H1 (cell line): ENCODE results near the gene GRIK2. TPM values are rescaled to one million over a fixed set of nuclear protein-coding genes. Genes with fewer than 3 reads are reported as not detected.

Source experiments
- ASH2L ChIP-seq: fragments of 200-600, 300-600 bp; sonication (generic); IDR thresholded peaks from one replicate; pipeline ENCODE4 v1.7.1; 2017; ENCODE audit warnings: low read length
- CHD7 ChIP-seq: fragments of 300-600 bp; sonication (generic); IDR thresholded peaks from 2 replicates; pipeline ENCODE4 v1.7.1; 2012; ENCODE audit warnings: low read length, moderate library complexity, mild to moderate bottlenecking, inconsistent platforms; ENCODE audit not compliant: insufficient replicate concordance
- KDM1A ChIP-seq: fragments of 200-600, 300-600 bp; sonication (generic); IDR thresholded peaks from 2 replicates; pipeline ENCODE4 v1.7.1; 2016; ENCODE audit warnings: mild to moderate bottlenecking, low read length, borderline replicate concordance
- MAX ChIP-seq: IDR thresholded peaks from 2 replicates; pipeline ENCODE4 v1.6.1; 2012; ENCODE audit warnings: inconsistent platforms
- RBBP5 ChIP-seq: IDR thresholded peaks from 2 replicates; pipeline ENCODE4 v1.7.1; 2012; ENCODE audit warnings: low read depth, mild to moderate bottlenecking, inconsistent platforms, low read length, moderate library complexity, borderline replicate concordance
- SUZ12 ChIP-seq: fragments of 200-600 bp; sonication (generic); IDR thresholded peaks from 2 replicates; pipeline ENCODE4 v1.6.1; 2012; ENCODE audit warnings: mild to moderate bottlenecking, inconsistent platforms, low read length, moderate library complexity, mixed read lengths
- TAF7 ChIP-seq: optimal IDR thresholded peaks from 2 replicates; pipeline ENCODE3; 2011; ENCODE audit warnings: low read depth, mild to moderate bottlenecking, inconsistent platforms, low read length, moderate library complexity, borderline replicate concordance
- TEAD4 ChIP-seq: IDR thresholded peaks from 2 replicates; pipeline ENCODE4 v1.6.1; 2012; ENCODE audit warnings: low read depth, low read length, inconsistent platforms, mixed read lengths
- polyA plus RNA-seq, 7 experiments: library from polyadenylated mRNA; depleted of rRNA in 3 of 7; stranded (reverse) in 5 of 7; unstranded in 2 of 7; fragments of >200 nt in 5 of 7; fragments of 200-250 nt in 2 of 7; gene quantifications; 1 replicate in 5 of 7; 2 replicates in 1 of 7; 4 replicates in 1 of 7; pipeline versions ENCODE4 v1.2.1 to v1.2.3, GENCODE V29; 2011 to 2013; ENCODE audit warnings: missing spikeins in 2 of 7, mixed read lengths in 2 of 7
- total RNA-seq: library from RNA; stranded (reverse); fragmentation: NEBNext Ultra II Directional; extraction: Animal tissue kit (Norgen Biotek cat#: 25700); gene quantifications from 2 replicates; pipeline ENCODE4 v1.2.1, GENCODE V29; 2021
- TF ChIP-seq, protein P1 (sequence below): IDR thresholded peaks from 2 replicates; pipeline ENCODE4 v1.6.1; 2011; ENCODE audit warnings: low read length, improper control_type of control experiment

GRIK2 gene
- total and polyA plus RNA-seq, 2 of the 8 experiments (the other 6 are each of a cell fraction or from before 2014, with no cell fraction given): 1.8 to 2.2 TPM

DNA sequence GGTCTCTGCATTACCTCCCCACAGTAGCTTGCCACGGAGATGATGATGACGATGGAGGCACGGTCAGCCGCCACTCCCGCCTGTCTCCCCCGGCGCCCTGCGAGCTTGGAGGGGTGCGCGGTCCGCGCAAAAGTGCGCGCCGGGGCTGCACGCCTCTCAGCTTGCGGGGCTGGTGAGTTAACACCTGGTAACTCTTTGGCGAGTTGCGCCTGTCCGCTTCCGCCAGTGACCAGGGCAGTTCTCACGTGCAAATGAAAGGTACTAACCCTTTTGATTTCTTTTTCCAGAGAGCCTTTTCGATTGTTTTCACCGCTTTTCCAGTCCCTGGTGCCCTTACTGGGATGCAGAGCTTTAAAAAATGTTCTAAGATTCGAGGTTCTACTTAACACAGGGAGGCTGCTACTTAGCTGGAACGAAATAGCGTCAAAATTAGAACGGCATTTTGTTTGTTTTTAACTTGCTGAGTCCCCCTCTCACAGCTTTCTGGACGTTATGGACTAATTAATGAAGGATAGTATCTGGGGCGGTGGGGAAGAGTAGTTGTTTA lies 6.2 kb downstream of the GRIK2 start (continued):
- TF ChIP-seq CHD7 (no peak), TAF7 (no peak), RBBP5 (0 out of 2 replicates have a peak, but pooled peaks have one; percentile 11), TEAD4 (0 out of 2 replicates have a peak, but pooled peaks have one; percentile 16), KDM1A (no peak), SUZ12 (peak; percentile 83), ASH2L (no peak), MAX (no peak)
- TF ChIP-seq, protein P1, sequence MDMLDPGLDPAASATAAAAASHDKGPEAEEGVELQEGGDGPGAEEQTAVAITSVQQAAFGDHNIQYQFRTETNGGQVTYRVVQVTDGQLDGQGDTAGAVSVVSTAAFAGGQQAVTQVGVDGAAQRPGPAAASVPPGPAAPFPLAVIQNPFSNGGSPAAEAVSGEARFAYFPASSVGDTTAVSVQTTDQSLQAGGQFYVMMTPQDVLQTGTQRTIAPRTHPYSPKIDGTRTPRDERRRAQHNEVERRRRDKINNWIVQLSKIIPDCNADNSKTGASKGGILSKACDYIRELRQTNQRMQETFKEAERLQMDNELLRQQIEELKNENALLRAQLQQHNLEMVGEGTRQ: no peak
